ENCODE measurements around the gene RNF225. TPM values are rescaled to one million over a fixed set of nuclear protein-coding genes. Genes with fewer than 3 reads are reported as not detected.
A peak's percentile ranks its signal among the peaks of the same experiment; 100 is the strongest.

RNF225 gene
- total and polyA plus RNA-seq, 2 of the 13 experiments (the other 11 are each of a cell fraction or from before 2014, with no cell fraction given), result not detected

GRCh38 chr19:58362272-58362994 lies 33.0 kb upstream of the RNF225 start, which contains the start of gene ZNF497 (continued):
- 0 out of 2 replicates have a peak, but pooled peaks have one; percentile 38 for TF ChIP-seq BATF2 (CRISPR knock-in tag; IDR thresholded peaks at IDR 0.05)
- peak; percentile 17; the same call in 1 of the 2 replicates for TF ChIP-seq ZNF556 (CRISPR knock-in tag; IDR thresholded peaks at IDR 0.05; ENCODE audit: borderline replicate concordance)
- peak; percentile 37; the same call in 1 of the 2 replicates for TF ChIP-seq SIX1 (CRISPR knock-in tag; IDR thresholded peaks at IDR 0.05; ENCODE audit: borderline replicate concordance)
- peak; percentile 78; the same call in 1 of the 2 replicates for TF ChIP-seq TFE3 (CRISPR knock-in tag; IDR thresholded peaks at IDR 0.05)
- TF ChIP-seq ZMAT3 (CRISPR knock-in tag; conservative IDR thresholded peaks at IDR 0.05), result peak; percentile 90; the same call in 1 of the 2 replicates
- TF ChIP-seq GMEB2 (CRISPR knock-in tag; IDR thresholded peaks at IDR 0.05; ENCODE audit: low read depth), result peak; percentile 52; the same call in 1 of the 2 replicates
- peak; percentile 95 for TF ChIP-seq HDAC1 (CRISPR knock-in tag; IDR thresholded peaks at IDR 0.05)
- no peak for TF ChIP-seq ZNF30 (CRISPR knock-in tag; IDR thresholded peaks at IDR 0.05)
- peak; percentile 13 for TF ChIP-seq MED8 (CRISPR knock-in tag; IDR thresholded peaks at IDR 0.05; ENCODE audit: insufficient replicate concordance)
- peak; percentile 91 for TF ChIP-seq PHF20 (CRISPR knock-in tag; IDR thresholded peaks at IDR 0.05)
- TF ChIP-seq RFX1 (IDR thresholded peaks at IDR 0.05), result peak; percentile 100
- no peak for TF ChIP-seq STAG1 (CRISPR knock-in tag; IDR thresholded peaks at IDR 0.05)
- TF ChIP-seq GMEB1 (CRISPR knock-in tag; IDR thresholded peaks at IDR 0.05; ENCODE audit: borderline replicate concordance), result peak; percentile 84
- TF ChIP-seq ZNF574 (CRISPR knock-in tag; IDR thresholded peaks at IDR 0.05), result peak; percentile 100
- TF ChIP-seq RXRB (CRISPR knock-in tag; IDR thresholded peaks at IDR 0.05; ENCODE audit: borderline replicate concordance), result peak; percentile 30; the same call in 1 of the 2 replicates
- TF ChIP-seq PCBP2 (optimal IDR thresholded peaks at IDR 0.05; ENCODE audit: low read depth, low read length, poor library complexity, severe bottlenecking), result no peak
- TF ChIP-seq PHF5A (CRISPR knock-in tag; IDR thresholded peaks at IDR 0.05; ENCODE audit: low read depth, unreplicated experiment), result no peak
- no peak for TF ChIP-seq RARA (CRISPR knock-in tag; IDR thresholded peaks at IDR 0.05)
- peak; percentile 88 for TF ChIP-seq ETV5 (CRISPR knock-in tag; IDR thresholded peaks at IDR 0.05; ENCODE audit: borderline replicate concordance)
- no peak for TF ChIP-seq ZFP41 (CRISPR knock-in tag; IDR thresholded peaks at IDR 0.05; ENCODE audit: borderline replicate concordance)
- peak; percentile 66; the same call in 1 of the 2 replicates for TF ChIP-seq CCDC6 (CRISPR knock-in tag; IDR thresholded peaks at IDR 0.05)
